Trophoblast cell (in vitro differentiated cells and primary cell): ENCODE results near the gene YKT6.
A peak's percentile ranks its signal among the peaks of the same experiment; 100 is the strongest.

Experiments used
- DNase-seq, 2 donors: peaks; one replicate each; pipeline ENCODE4 v3.0.0-alpha.2; 2016
- H2AFZ ChIP-seq: 2 replicates; pipeline ENCODE4 v1.6.1; 2013; ENCODE audit warnings: low read length, moderate library complexity, mild to moderate bottlenecking; ENCODE audit not compliant: insufficient read depth, poor library complexity
- H2AK5ac ChIP-seq: 2 replicates; pipeline ENCODE4 v1.6.1; 2013; ENCODE audit warnings: mild to moderate bottlenecking, low read length
- H2BK120ac ChIP-seq: 2 replicates; pipeline ENCODE4 v1.6.1; 2013; ENCODE audit warnings: low read length, mild to moderate bottlenecking, moderate library complexity; ENCODE audit not compliant: insufficient read depth, poor library complexity
- H2BK12ac ChIP-seq: 2 replicates; pipeline ENCODE4 v1.6.1; 2013; ENCODE audit warnings: mild to moderate bottlenecking, low read length, moderate library complexity
- H2BK5ac ChIP-seq: 2 replicates; pipeline ENCODE4 v1.6.1; 2013; ENCODE audit warnings: low read length, low read depth, moderate library complexity, mild to moderate bottlenecking; ENCODE audit not compliant: poor library complexity
- H3K14ac ChIP-seq: 2 replicates; pipeline ENCODE4 v1.6.1; 2013; ENCODE audit warnings: mild to moderate bottlenecking, low read length
- H3K18ac ChIP-seq: 2 replicates; pipeline ENCODE4 v1.6.1; 2013; ENCODE audit warnings: mild to moderate bottlenecking, low read length
- H3K23ac ChIP-seq: 2 replicates; pipeline ENCODE4 v1.6.1; 2013; ENCODE audit warnings: low read length
- H3K27ac ChIP-seq: 2 replicates; pipeline ENCODE4 v1.5.1; 2013; ENCODE audit warnings: low read depth, mild to moderate bottlenecking, inconsistent platforms, low read length, moderate library complexity
- H3K27me3 ChIP-seq: 2 replicates; pipeline ENCODE4 v1.6.1; 2013; ENCODE audit warnings: inconsistent platforms, mild to moderate bottlenecking, low read length, moderate library complexity; ENCODE audit not compliant: insufficient read depth
- H3K36me3 ChIP-seq, 2 experiments: 1 replicate in 1 of 2; 2 replicates in 1 of 2; pipeline ENCODE4 v1.6.1; 2013; ENCODE audit warnings: low read length in 2 of 2, mild to moderate bottlenecking in 2 of 2, moderate library complexity in 1 of 2; ENCODE audit not compliant: insufficient read depth in 2 of 2, control insufficient read depth in 1 of 2
- H3K4ac ChIP-seq: 2 replicates; pipeline ENCODE4 v1.6.1; 2013; ENCODE audit warnings: low read depth, mild to moderate bottlenecking, low read length, moderate library complexity
- H3K4me1 ChIP-seq, 2 experiments: 1 replicate in 1 of 2; 2 replicates in 1 of 2; pipeline ENCODE4 v1.6.1; 2013; ENCODE audit warnings: low read length in 2 of 2, mild to moderate bottlenecking in 2 of 2, moderate library complexity in 1 of 2; ENCODE audit not compliant: insufficient read depth in 2 of 2, control insufficient read depth in 1 of 2
- H3K4me2 ChIP-seq: 2 replicates; pipeline ENCODE4 v1.6.1; 2013; ENCODE audit warnings: inconsistent platforms, mild to moderate bottlenecking, low read length, moderate library complexity
- H3K4me3 ChIP-seq: 2 replicates; pipeline ENCODE4 v1.5.1; 2013; ENCODE audit warnings: mild to moderate bottlenecking, low read depth, low read length, inconsistent platforms
- H3K79me1 ChIP-seq: one replicate; pipeline ENCODE4 v1.6.1; 2013; ENCODE audit warnings: low read length
- H3K79me2 ChIP-seq: 2 replicates; pipeline ENCODE4 v1.6.1; 2013; ENCODE audit warnings: low read length, mild to moderate bottlenecking; ENCODE audit not compliant: control insufficient read depth, insufficient read depth, poor library complexity
- H3K9ac ChIP-seq: 2 replicates; pipeline ENCODE4 v1.6.1; 2013; ENCODE audit warnings: mild to moderate bottlenecking, low read length
- H3K9me3 ChIP-seq: 2 replicates; pipeline ENCODE4 v1.6.1; 2013; ENCODE audit warnings: low read depth, mild to moderate bottlenecking, control low read depth, inconsistent platforms, low read length; ENCODE audit not compliant: insufficient read depth
- H4K12ac ChIP-seq: 2 replicates; pipeline ENCODE4 v1.6.1; 2013; ENCODE audit warnings: low read depth, mild to moderate bottlenecking, low read length, moderate library complexity
- H4K8ac ChIP-seq: 2 replicates; pipeline ENCODE4 v1.6.1; 2013; ENCODE audit warnings: low read depth, mild to moderate bottlenecking, low read length, moderate library complexity
- H4K91ac ChIP-seq: one replicate; pipeline ENCODE4 v1.6.1; 2013; ENCODE audit warnings: low read depth, mild to moderate bottlenecking, low read length, moderate library complexity
- WGBS: extraction: QIAGEN DNeasy Blood & Tissue Kit; methylation state at CpG from one replicate; pipeline ENCODE4 v1.1.7; 2013; ENCODE audit warnings: missing lambda C conversion rate; ENCODE audit not compliant: insufficient read length, insufficient coverage; ENCODE audit errors: extremely low coverage; 5-methylcytosine and 5-hydroxymethylcytosine counted together

Gene YKT6

DNA sequence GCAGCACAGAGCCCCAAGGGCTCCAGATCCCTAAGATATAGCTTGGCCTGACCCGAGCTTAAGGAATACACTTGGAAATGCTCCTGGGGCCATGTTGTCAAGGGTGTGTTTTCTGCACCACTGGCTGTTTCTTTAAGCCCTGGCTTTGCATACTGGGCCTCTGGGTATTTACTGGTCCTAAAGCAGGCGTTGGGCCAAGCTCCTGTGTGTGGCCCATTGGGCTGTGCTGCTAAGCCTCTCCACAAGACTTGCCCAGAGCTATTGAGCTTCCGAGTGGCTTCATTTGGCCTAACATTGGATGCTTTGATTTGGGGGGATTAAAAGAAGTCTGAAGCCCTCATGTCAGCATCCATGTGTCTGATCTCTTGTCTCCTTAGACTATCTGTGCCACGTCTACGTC is 5.2 kb downstream of the YKT6 start:
- no peak overlapping the region for H2AFZ ChIP-seq
- no peak overlapping the region for H4K12ac ChIP-seq
- H3K4me1 ChIP-seq, result peaks cover 3 to 4% of the 10 kb centered on the region in 2 experiments
- no peak overlapping the region for H3K4me3 ChIP-seq
- H3K79me2 ChIP-seq, result peaks cover 12% of the 10 kb centered on the region
- H3K4me2 ChIP-seq, result no peak overlapping the region
- no peak overlapping the region for H2BK120ac ChIP-seq
- no peak overlapping the region for H3K4ac ChIP-seq
- no peak overlapping the region for H3K23ac ChIP-seq
- H4K91ac ChIP-seq, result no peak overlapping the region
- H2BK12ac ChIP-seq, result no peak overlapping the region
- H3K36me3 ChIP-seq, result peaks cover 44 to 60% of the 10 kb centered on the region in 2 experiments
- H3K79me1 ChIP-seq, result peaks cover 1% of the 10 kb centered on the region
- no peak overlapping the region for H2BK5ac ChIP-seq
- H2AK5ac ChIP-seq, result no peak overlapping the region
- no peak for DNase-seq
- WGBS, result no CpG with 5 or more reads among the region's 5 CpGs
- H3K27me3 ChIP-seq, result no peaks in the 10 kb centered on the region
- no peak overlapping the region for H3K14ac ChIP-seq
- H4K8ac ChIP-seq, result no peak overlapping the region
- no peak overlapping the region for H3K9ac ChIP-seq
- H3K9me3 ChIP-seq, result no peaks in the 10 kb centered on the region
- no peak overlapping the region for H3K27ac ChIP-seq
- H3K18ac ChIP-seq, result no peak overlapping the region

- H3K79me1 ChIP-seq, result no peaks in the 10 kb centered on the region
- H3K18ac ChIP-seq, result peak overlapping the region; percentile 35
- H2BK120ac ChIP-seq, result no peak overlapping the region
- H3K27ac ChIP-seq, result no peak overlapping the region
- H2BK12ac ChIP-seq, result no peak overlapping the region
- no peak overlapping the region for H3K4me2 ChIP-seq
- DNase-seq, result no peak
- no peak overlapping the region for H4K91ac ChIP-seq
- no peak overlapping the region for H2AFZ ChIP-seq
- no peak overlapping the region for H4K8ac ChIP-seq
- no peaks in the 10 kb centered on the region for H3K4me1 ChIP-seq
- H2AK5ac ChIP-seq, result no peak overlapping the region
- no peak overlapping the region for H3K4me3 ChIP-seq
- no peak overlapping the region for H3K4ac ChIP-seq
- peaks cover 62 to 79% of the 10 kb centered on the region in 2 experiments for H3K36me3 ChIP-seq
- H3K9me3 ChIP-seq, result no peaks in the 10 kb centered on the region
- no peaks in the 10 kb centered on the region for H3K27me3 ChIP-seq
- H3K9ac ChIP-seq, result no peak overlapping the region
- no peak overlapping the region for H3K23ac ChIP-seq
- H4K12ac ChIP-seq, result no peak overlapping the region
- no peak overlapping the region for H3K14ac ChIP-seq
- peaks cover 2% of the 10 kb centered on the region for H3K79me2 ChIP-seq
- H2BK5ac ChIP-seq, result no peak overlapping the region
- no CpG with 5 or more reads among the region's 7 CpGs for WGBS
Measured at GRCh38 chr7:44208085-44208484, 7.3 kb downstream of the YKT6 start.

DNA sequence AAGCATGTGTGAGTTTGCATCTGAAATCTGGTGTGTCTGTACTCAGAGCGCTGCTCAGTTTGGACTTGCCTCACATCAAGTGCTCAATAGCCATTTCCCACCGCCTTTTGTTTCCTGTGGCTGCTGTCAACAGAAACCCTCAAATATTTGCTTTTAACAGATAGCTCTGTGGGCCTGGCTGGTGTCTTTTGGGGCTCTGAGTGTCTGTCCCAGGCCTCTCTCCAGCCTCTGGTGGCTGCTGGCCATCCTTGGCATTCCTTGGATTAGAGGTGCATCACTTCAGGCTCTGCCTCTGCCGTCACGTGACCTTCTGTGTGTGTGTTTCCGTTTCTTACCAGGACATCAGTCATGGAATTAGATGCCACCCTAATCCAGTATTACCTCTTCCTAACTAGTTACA is 9.3 kb downstream of the YKT6 start:
- DNase-seq, result no peak
- Histone ChIP-seq H2AFZ (no peak overlapping the region), H3K79me2 (no peaks in the 10 kb centered on the region), H3K4me3 (no peak overlapping the region), H3K79me1 (no peaks in the 10 kb centered on the region), H4K12ac (no peak overlapping the region), H3K9ac (no peak overlapping the region), H3K4me1 (no peaks in the 10 kb centered on the region), H2BK120ac (no peak overlapping the region), H2AK5ac (no peak overlapping the region), H3K4me2 (no peak overlapping the region), H2BK12ac (no peak overlapping the region), H3K4ac (no peak overlapping the region), H3K9me3 (no peaks in the 10 kb centered on the region), H3K27ac (no peak overlapping the region), H4K91ac (no peak overlapping the region), H3K18ac (no peak overlapping the region), H3K36me3 (peaks cover 68 to 85% of the 10 kb centered on the region in 2 experiments), H3K23ac (no peak overlapping the region), H3K14ac (no peak overlapping the region), H4K8ac (no peak overlapping the region), H2BK5ac (no peak overlapping the region), H3K27me3 (no peaks in the 10 kb centered on the region)
- no CpG with 5 or more reads among the region's 5 CpGs for WGBS

DNA sequence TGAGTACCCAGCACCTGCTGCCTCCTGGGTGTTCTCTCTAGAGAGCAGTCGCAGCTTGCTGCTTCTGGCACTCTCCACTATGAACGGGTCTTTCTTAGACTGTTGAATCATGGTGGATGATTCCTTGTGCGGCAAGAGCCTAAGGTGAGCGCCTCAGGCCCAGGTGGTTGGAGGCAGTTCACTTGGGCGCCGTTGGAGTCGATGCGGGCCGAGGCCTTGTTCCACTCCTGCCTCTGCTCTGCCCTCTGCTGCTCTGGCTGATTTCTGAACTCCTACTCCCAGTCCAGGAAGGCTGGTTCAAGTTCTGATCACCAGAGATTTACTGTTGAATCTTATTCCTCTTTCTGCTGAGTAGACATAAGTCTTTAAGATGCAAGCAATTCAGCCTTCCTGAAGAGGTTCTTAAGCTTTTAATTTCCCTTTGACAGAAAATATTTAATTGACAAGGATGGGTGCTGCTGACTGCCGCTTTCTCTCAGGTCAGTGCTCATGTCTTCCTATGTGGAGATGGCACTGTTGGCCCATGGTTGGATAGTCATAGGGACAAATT is 10.4 kb downstream of the YKT6 start:
- no peaks in the 10 kb centered on the region for H3K79me2 ChIP-seq
- H3K4me1 ChIP-seq, result no peaks in the 10 kb centered on the region
- H3K9me3 ChIP-seq, result no peaks in the 10 kb centered on the region
- no peak overlapping the region for H3K23ac ChIP-seq
- no peak overlapping the region for H3K9ac ChIP-seq
- no peak overlapping the region for H3K4me3 ChIP-seq
- H3K79me1 ChIP-seq, result no peaks in the 10 kb centered on the region
- H2BK12ac ChIP-seq, result no peak overlapping the region
- H2BK5ac ChIP-seq, result no peak overlapping the region
- H2AK5ac ChIP-seq, result no peak overlapping the region
- H2AFZ ChIP-seq, result no peak overlapping the region
- H4K8ac ChIP-seq, result no peak overlapping the region
- peaks cover 64 to 76% of the 10 kb centered on the region in 2 experiments for H3K36me3 ChIP-seq
- no CpG with 5 or more reads among the region's 10 CpGs for WGBS
- H3K27me3 ChIP-seq, result no peaks in the 10 kb centered on the region
- H3K4me2 ChIP-seq, result no peak overlapping the region
- no peak overlapping the region for H3K14ac ChIP-seq
- no peak overlapping the region for H3K27ac ChIP-seq
- DNase-seq, result no peak
- H2BK120ac ChIP-seq, result no peak overlapping the region
- H3K4ac ChIP-seq, result no peak overlapping the region
- no peak overlapping the region for H4K12ac ChIP-seq
- no peak overlapping the region for H4K91ac ChIP-seq
- no peak overlapping the region for H3K18ac ChIP-seq
